Measurements from ENCODE around the gene WDR12. TPM values are rescaled to one million over a fixed set of nuclear protein-coding genes. Genes with fewer than 3 reads are reported as not detected.

The WDR12 gene
- total RNA-seq, 1 experiment from 2014 or later = 60.5 TPM

GRCh38 chr2:202848813-202849212 is 62.7 kb downstream of the WDR12 start:
- TF ChIP-seq CTCF (conservative IDR thresholded peaks at IDR 0.05; ENCODE audit: low read depth, low read length) = no peak
- intact Hi-C loops (cut with micrococcal nuclease) = no loop called here
- H3K4me1 ChIP-seq (ENCODE audit: insufficient read depth, low read length) = no peaks in the 10 kb centered on the region
- H3K9me3 ChIP-seq (ENCODE audit: low read length) = no peaks in the 10 kb centered on the region
- no peak overlapping the region for H2AFZ ChIP-seq (ENCODE audit: low read length)
- BruUV-seq (replicated peaks) = no TSS peak
- POLR2A ChIA-PET (ENCODE audit: unreplicated experiment) = no interaction called here
- H3K4me3 ChIP-seq (ENCODE audit: low read length) = no peak overlapping the region
- no peaks in the 10 kb centered on the region for H3K36me3 ChIP-seq (ENCODE audit: low read depth, low read length)
- ATAC-seq (no peak), DNase-seq (no peak)
- no peaks in the 10 kb centered on the region for H3K27me3 ChIP-seq (ENCODE audit: low read length)
- H3K9ac ChIP-seq (ENCODE audit: low read length) = no peak overlapping the region
- no peaks in the 10 kb centered on the region for H4K20me1 ChIP-seq (ENCODE audit: low read length)
- H3K4me2 ChIP-seq (ENCODE audit: low read length) = no peak overlapping the region
- no peaks in the 10 kb centered on the region for H3K9me2 ChIP-seq (replicated peaks; ENCODE audit: low read length)
- CTCF ChIA-PET = no interaction called here
- no peaks in the 10 kb centered on the region for H3F3A ChIP-seq (ENCODE audit: low read length, unreplicated experiment)
- no peaks in the 10 kb centered on the region for H3K79me2 ChIP-seq (ENCODE audit: low read length)
- H3K27ac ChIP-seq (ENCODE audit: low read length) = no peak overlapping the region

- Histone ChIP-seq H3K36me3 (ENCODE audit: low read depth, low read length) (no peaks in the 10 kb centered on the region), H3K9ac (ENCODE audit: low read length) (no peak overlapping the region), H3K9me2 (replicated peaks; ENCODE audit: low read length) (no peaks in the 10 kb centered on the region), H4K20me1 (ENCODE audit: low read length) (no peaks in the 10 kb centered on the region), H3K27ac (ENCODE audit: low read length) (no peak overlapping the region), H2AFZ (ENCODE audit: low read length) (no peak overlapping the region), H3F3A (ENCODE audit: low read length, unreplicated experiment) (no peaks in the 10 kb centered on the region), H3K4me3 (ENCODE audit: low read length) (no peak overlapping the region), H3K4me2 (ENCODE audit: low read length) (no peak overlapping the region), H3K9me3 (ENCODE audit: low read length) (0 out of 2 replicates have a peak, but pooled peaks cover 5% of the 10 kb centered on the region), H3K27me3 (ENCODE audit: low read length) (no peaks in the 10 kb centered on the region), H3K79me2 (ENCODE audit: low read length) (no peaks in the 10 kb centered on the region), H3K4me1 (ENCODE audit: insufficient read depth, low read length) (no peaks in the 10 kb centered on the region)
- no TSS peak for BruUV-seq (replicated peaks)
- intact Hi-C loops (cut with micrococcal nuclease) = no loop called here
- ChIA-PET CTCF (no interaction called here), POLR2A (ENCODE audit: unreplicated experiment) (no interaction called here)
- TF ChIP-seq CTCF (conservative IDR thresholded peaks at IDR 0.05; ENCODE audit: low read depth, low read length) (no peak), EZH2phosphoT487 (IDR thresholded peaks at IDR 0.05; ENCODE audit: borderline replicate concordance, low read length) (no peak), EZH2 (IDR thresholded peaks at IDR 0.05; ENCODE audit: low read length, unreplicated experiment) (no peak)
- no peak for ATAC-seq
- no peak for DNase-seq
These were observed 63.6 kb downstream of the WDR12 start for GRCh38 chr2:202847693-202848524.

GRCh38 chr2:202844656-202845055 is 66.8 kb downstream of the WDR12 start:
- Histone ChIP-seq H3K36me3 (ENCODE audit: low read depth, low read length) (no peaks in the 10 kb centered on the region), H3K9ac (ENCODE audit: low read length) (no peak overlapping the region), H3K9me3 (ENCODE audit: low read length) (0 out of 2 replicates have a peak, but pooled peaks cover 12% of the 10 kb centered on the region), H3K4me2 (ENCODE audit: low read length) (no peak overlapping the region), H3K4me3 (ENCODE audit: low read length) (no peak overlapping the region), H3K79me2 (ENCODE audit: low read length) (no peaks in the 10 kb centered on the region), H4K20me1 (ENCODE audit: low read length) (no peaks in the 10 kb centered on the region), H2AFZ (ENCODE audit: low read length) (no peak overlapping the region), H3K27me3 (ENCODE audit: low read length) (no peaks in the 10 kb centered on the region), H3K4me1 (ENCODE audit: insufficient read depth, low read length) (no peaks in the 10 kb centered on the region), H3K27ac (ENCODE audit: low read length) (no peak overlapping the region), H3F3A (ENCODE audit: low read length, unreplicated experiment) (no peaks in the 10 kb centered on the region), H3K9me2 (replicated peaks; ENCODE audit: low read length) (no peaks in the 10 kb centered on the region)
- intact Hi-C loops (cut with micrococcal nuclease) = no loop called here
- DNase-seq (no peak), ATAC-seq (no peak)
- TF ChIP-seq EZH2 (IDR thresholded peaks at IDR 0.05; ENCODE audit: low read length, unreplicated experiment) (no peak), EZH2phosphoT487 (IDR thresholded peaks at IDR 0.05; ENCODE audit: borderline replicate concordance, low read length) (no peak), CTCF (conservative IDR thresholded peaks at IDR 0.05; ENCODE audit: low read depth, low read length) (no peak)
- no TSS peak for BruUV-seq (replicated peaks)
- POLR2A ChIA-PET (ENCODE audit: unreplicated experiment) = no interaction called here
- CTCF ChIA-PET = no interaction called here

All from PC-3 (cell line).